ENCODE measurements around the gene MYO5B. TPM values are rescaled to one million over a fixed set of nuclear protein-coding genes. Genes with fewer than 3 reads are reported as not detected.

MYO5B gene
- total RNA-seq, 4 donors from 2014 or later = 0.29 to 14.7 (median 1.2) TPM

GRCh38 chr18:49874238-49874637 lies 320.7 kb downstream of the MYO5B start:
- Histone ChIP-seq H3K27ac (no peak overlapping the region), H3K27me3 (no peaks in the 10 kb centered on the region), H3K4me1 (no peaks in the 10 kb centered on the region), H3K36me3 (no peaks in the 10 kb centered on the region), H3K4me3 (no peak overlapping the region), H3K9me3 (no peaks in the 10 kb centered on the region)
- intact Hi-C loops (cut with DNase I; ENCODE audit: low total_unique reads) = no loop called here
- no peak for TF ChIP-seq CTCF (IDR thresholded peaks at IDR 0.05)
- no peak for TF ChIP-seq POLR2A (IDR thresholded peaks at IDR 0.05)
- no peak for DNase-seq

- no peak overlapping the region for H3K4me3 ChIP-seq
- no peak overlapping the region for H3K27ac ChIP-seq
- intact Hi-C loops (cut with DNase I; ENCODE audit: low total_unique reads) = loop anchor here (10.0 kb wide), 1 partner anchor 355 kb away; no protein-coding TSS in a partner anchor
Measured at GRCh38 chr18:49869354-49869753, 325.6 kb downstream of the MYO5B start.

GRCh38 chr18:49866680-49867079 lies 328.3 kb downstream of the MYO5B start:
- H3K36me3 ChIP-seq = no peaks in the 10 kb centered on the region
- H3K27me3 ChIP-seq = no peaks in the 10 kb centered on the region
- no peak for DNase-seq
- intact Hi-C loops (cut with DNase I; ENCODE audit: low total_unique reads) = loop anchor here (10.0 kb wide), 1 partner anchor 352 kb away; no protein-coding TSS in a partner anchor
- TF ChIP-seq CTCF (IDR thresholded peaks at IDR 0.05) (no peak), POLR2A (IDR thresholded peaks at IDR 0.05) (no peak)
- no peaks in the 10 kb centered on the region for H3K9me3 ChIP-seq
- no peak overlapping the region for H3K4me3 ChIP-seq
- H3K4me1 ChIP-seq = no peaks in the 10 kb centered on the region
- no peak overlapping the region for H3K27ac ChIP-seq

More at GRCh38 chr18:49869354-49869753, 325.6 kb downstream of the MYO5B start:
- DNase-seq = no peak
- H3K36me3 ChIP-seq = no peaks in the 10 kb centered on the region
- TF ChIP-seq POLR2A (IDR thresholded peaks at IDR 0.05) (no peak), CTCF (IDR thresholded peaks at IDR 0.05) (no peak)
- H3K4me1 ChIP-seq = no peaks in the 10 kb centered on the region
- no peaks in the 10 kb centered on the region for H3K27me3 ChIP-seq
- no peaks in the 10 kb centered on the region for H3K9me3 ChIP-seq

GRCh38 chr18:49865401-49865800 lies 329.5 kb downstream of the MYO5B start:
- intact Hi-C loops (cut with DNase I; ENCODE audit: low total_unique reads) = loop anchor here (10.0 kb wide), 1 partner anchor 351 kb away; no protein-coding TSS in a partner anchor
- Histone ChIP-seq H3K27ac (no peak overlapping the region), H3K27me3 (no peaks in the 10 kb centered on the region), H3K4me1 (no peaks in the 10 kb centered on the region), H3K4me3 (no peak overlapping the region), H3K36me3 (no peaks in the 10 kb centered on the region), H3K9me3 (no peaks in the 10 kb centered on the region)
- TF ChIP-seq POLR2A (IDR thresholded peaks at IDR 0.05) (no peak), CTCF (IDR thresholded peaks at IDR 0.05) (no peak)
- no peak for DNase-seq

GRCh38 chr18:49863769-49864621 lies 331.0 kb downstream of the MYO5B start:
- H3K4me3 ChIP-seq = no peak overlapping the region
- H3K9me3 ChIP-seq = no peaks in the 10 kb centered on the region
- intact Hi-C loops (cut with DNase I; ENCODE audit: low total_unique reads) = loop anchor here (10.0 kb wide), 1 partner anchor 349 kb away; no protein-coding TSS in a partner anchor
- DNase-seq = no peak
- no peak overlapping the region for H3K27ac ChIP-seq
- H3K4me1 ChIP-seq = no peaks in the 10 kb centered on the region
- no peaks in the 10 kb centered on the region for H3K27me3 ChIP-seq
- no peak for TF ChIP-seq CTCF (IDR thresholded peaks at IDR 0.05)
- TF ChIP-seq POLR2A (IDR thresholded peaks at IDR 0.05) = no peak
- no peaks in the 10 kb centered on the region for H3K36me3 ChIP-seq
